ENCODE data around the gene EFNA4. TPM values are rescaled to one million over a fixed set of nuclear protein-coding genes. Genes with fewer than 3 reads are reported as not detected.

Gene EFNA4
- total and polyA plus RNA-seq, 2 donors (not counting 1 experiment from before 2014, with no cell fraction given) = 8.4 to 10.6 TPM

- Histone ChIP-seq H3K4me3 (ENCODE audit: control extremely low read depth in 1 of 5, extremely low read depth in 1 of 5, insufficient read depth in 1 of 5, low read depth in 2 of 5, low read length in 4 of 5) (no peak overlapping the region), H3K4me2 (replicated peaks; ENCODE audit: low read depth, low read length, poor library complexity, severe bottlenecking) (peak overlapping the region; percentile 97), H2AFZ (ENCODE audit: insufficient read depth, low read depth, low read length, poor library complexity, severe bottlenecking) (no peak overlapping the region), H3K27me3 (replicated peaks in 1 of 4; ENCODE audit: control extremely low read depth in 1 of 4, control insufficient read depth in 3 of 4, insufficient read depth in 4 of 4, low read length in 3 of 4) (peaks cover 0 to 41% (median 29%) of the 10 kb centered on the region in 4 experiments), H3K9ac (ENCODE audit: low read length) (no peak overlapping the region), H3K9me3 (ENCODE audit: control extremely low read depth in 1 of 3, control insufficient read depth in 2 of 3, insufficient read depth in 1 of 3, low read length in 2 of 3) (peaks cover 0 to 17% (median 0%) of the 10 kb centered on the region in 3 donors), H3K27ac (ENCODE audit: low read length in 2 of 2) (no peak overlapping the region), H3K36me3 (replicated peaks in 1 of 2; ENCODE audit: control extremely low read depth in 1 of 2, control insufficient read depth in 1 of 2, extremely low read depth in 1 of 2, insufficient read depth in 2 of 2, low read length in 1 of 2) (no peaks in the 10 kb centered on the region), H4K20me1 (ENCODE audit: control insufficient read depth, insufficient read depth, low read length, poor library complexity, severe bottlenecking) (peaks cover 28% of the 10 kb centered on the region), H3K4me1 (ENCODE audit: control insufficient read depth in 2 of 2, insufficient read depth in 2 of 2, low read length in 2 of 2) (peaks cover 49 to 56% of the 10 kb centered on the region in 2 donors), H3K79me2 (ENCODE audit: control insufficient read depth, insufficient read depth, low read length) (no peaks in the 10 kb centered on the region)
- ATAC-seq (ENCODE audit: low read depth) = no peak
- TF ChIP-seq EZH2 (IDR thresholded peaks at IDR 0.05; ENCODE audit: borderline replicate concordance, insufficient read depth, low read depth, low read length, poor library complexity, severe bottlenecking) (no peak), CTCF (IDR thresholded peaks at IDR 0.05) (no peak)
- Mint-ChIP-seq H3K4me3 (peak overlapping the region; percentile 89), H3K9me3 (ENCODE audit: insufficient read depth) (no peaks in the 10 kb centered on the region), H3K27me3 (peaks cover 24% of the 10 kb centered on the region), H3K4me1 (peaks cover 55% of the 10 kb centered on the region), H3K27ac (peak overlapping the region; percentile 62)
- CTCF ChIA-PET = interaction anchor here (0.8 to 4.0 kb wide), 9 partner anchors 7 to 518 kb away, joined by 3 to 32 read pairs (median 3); partner anchors contain the start of genes EFNA4 and KRTCAP2
- DNase-seq = no peak
- WGBS (ENCODE audit: insufficient coverage) = 78% methylated on average over 3 of the region's 4 CpGs
- intact Hi-C loops (cut with micrococcal nuclease) = loop anchor here (5.0 kb wide), 1 partner anchor 1359 kb away; no protein-coding TSS in a partner anchor
- POLR2A ChIA-PET = no interaction called here
Observed at GRCh38 chr1:155077758-155078445, 14.4 kb downstream of the EFNA4 start.
